Kidney epithelial cell (primary cell): ENCODE data around the gene SORT1. TPM values are rescaled to one million over a fixed set of nuclear protein-coding genes. Genes with fewer than 3 reads are reported as not detected.
"Not testable (repeated sequence)": the region's sequence is repeated elsewhere in the genome, so short reads cannot be mapped to it uniquely, and the experiment has no call there.

ENCODE experiments used
- DNase-seq: peaks from one replicate; pipeline ENCODE4 v3.0.0-alpha.2; 2010; ENCODE audit warnings: low read depth
- H3K27me3 ChIP-seq: 2 replicates; pipeline ENCODE4 v1.6.0; 2011; ENCODE audit warnings: low read length; ENCODE audit not compliant: control insufficient read depth, insufficient read depth
- H3K36me3 ChIP-seq: 2 replicates; pipeline ENCODE4 v1.5.1; 2011; ENCODE audit warnings: low read length; ENCODE audit not compliant: control insufficient read depth, insufficient read depth
- H3K4me3 ChIP-seq: 2 replicates; pipeline ENCODE4 v1.5.1; 2011; ENCODE audit warnings: low read depth, mild to moderate bottlenecking, control low read depth, low read length
- total RNA-seq: library from RNA; depleted of rRNA; stranded (reverse); fragments of >200 nt; gene quantifications from 2 replicates; pipeline ENCODE4 v1.2.3, GENCODE V29; 2015
- TF ChIP-seq, protein P1 (sequence below): IDR thresholded peaks from 2 replicates; pipeline ENCODE4 v1.5.1; 2011; ENCODE audit warnings: mild to moderate bottlenecking, moderate library complexity, low read length, control low read depth, inconsistent platforms; ENCODE audit not compliant: insufficient read depth, poor library complexity, severe bottlenecking

The SORT1 gene
- total RNA-seq: 63.5 and 65.2 TPM in 2 replicates

- DNase-seq: peak; percentile 58
- peak within 1 kb of the TSS; percentile 57 for H3K4me3 ChIP-seq
- TF ChIP-seq, protein P1, sequence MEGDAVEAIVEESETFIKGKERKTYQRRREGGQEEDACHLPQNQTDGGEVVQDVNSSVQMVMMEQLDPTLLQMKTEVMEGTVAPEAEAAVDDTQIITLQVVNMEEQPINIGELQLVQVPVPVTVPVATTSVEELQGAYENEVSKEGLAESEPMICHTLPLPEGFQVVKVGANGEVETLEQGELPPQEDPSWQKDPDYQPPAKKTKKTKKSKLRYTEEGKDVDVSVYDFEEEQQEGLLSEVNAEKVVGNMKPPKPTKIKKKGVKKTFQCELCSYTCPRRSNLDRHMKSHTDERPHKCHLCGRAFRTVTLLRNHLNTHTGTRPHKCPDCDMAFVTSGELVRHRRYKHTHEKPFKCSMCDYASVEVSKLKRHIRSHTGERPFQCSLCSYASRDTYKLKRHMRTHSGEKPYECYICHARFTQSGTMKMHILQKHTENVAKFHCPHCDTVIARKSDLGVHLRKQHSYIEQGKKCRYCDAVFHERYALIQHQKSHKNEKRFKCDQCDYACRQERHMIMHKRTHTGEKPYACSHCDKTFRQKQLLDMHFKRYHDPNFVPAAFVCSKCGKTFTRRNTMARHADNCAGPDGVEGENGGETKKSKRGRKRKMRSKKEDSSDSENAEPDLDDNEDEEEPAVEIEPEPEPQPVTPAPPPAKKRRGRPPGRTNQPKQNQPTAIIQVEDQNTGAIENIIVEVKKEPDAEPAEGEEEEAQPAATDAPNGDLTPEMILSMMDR: peak; percentile 7
- H3K27me3 ChIP-seq: no peaks in the 10 kb centered on the region
- no peaks in the 10 kb centered on the region for H3K36me3 ChIP-seq
Measured at GRCh38 chr1:109397581-109398342, at the start of gene SORT1. SORT1 (minus strand) TSS chr1:109397918; CDS start chr1:109397892, 26 bp downstream.

DNA sequence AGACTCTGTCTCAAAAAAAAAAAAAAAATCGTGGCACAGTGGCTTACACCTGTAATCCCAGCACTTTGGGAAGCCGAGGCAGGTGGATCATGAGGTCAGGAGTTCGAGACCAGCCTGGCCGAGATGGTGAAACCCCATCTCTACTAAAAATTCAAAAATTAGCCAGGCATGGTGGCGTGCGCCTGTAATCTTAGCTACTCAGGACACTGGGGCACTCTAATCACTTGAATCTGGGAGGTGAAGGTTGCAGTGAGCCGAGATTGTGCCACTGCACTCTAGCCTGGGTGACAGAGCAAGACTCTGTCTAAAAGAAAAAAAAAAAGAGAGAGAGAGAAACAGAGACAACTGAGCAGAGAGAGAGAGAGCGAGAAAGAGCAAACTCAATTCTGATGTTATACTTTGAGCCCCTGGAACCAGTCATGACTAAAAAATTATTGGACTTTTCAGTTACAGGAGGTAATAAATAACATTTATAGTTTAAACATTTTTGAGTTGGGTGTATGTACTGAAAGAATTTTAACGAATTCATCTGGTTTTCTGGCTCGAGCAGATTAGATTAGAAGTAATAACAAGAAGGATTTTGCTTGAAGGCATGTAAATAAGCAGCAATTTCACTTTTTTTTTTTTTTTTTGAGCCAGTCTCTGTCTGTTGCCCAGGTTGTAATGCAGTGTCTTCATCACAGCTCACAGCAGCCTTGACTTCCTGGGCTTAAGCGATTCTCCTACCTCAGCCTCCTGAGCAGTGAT is 48.4 kb upstream of the SORT1 start:
- not testable (repeated sequence) for DNase-seq, H3K4me3 ChIP-seq, H3K36me3 ChIP-seq, H3K27me3 ChIP-seq

DNA sequence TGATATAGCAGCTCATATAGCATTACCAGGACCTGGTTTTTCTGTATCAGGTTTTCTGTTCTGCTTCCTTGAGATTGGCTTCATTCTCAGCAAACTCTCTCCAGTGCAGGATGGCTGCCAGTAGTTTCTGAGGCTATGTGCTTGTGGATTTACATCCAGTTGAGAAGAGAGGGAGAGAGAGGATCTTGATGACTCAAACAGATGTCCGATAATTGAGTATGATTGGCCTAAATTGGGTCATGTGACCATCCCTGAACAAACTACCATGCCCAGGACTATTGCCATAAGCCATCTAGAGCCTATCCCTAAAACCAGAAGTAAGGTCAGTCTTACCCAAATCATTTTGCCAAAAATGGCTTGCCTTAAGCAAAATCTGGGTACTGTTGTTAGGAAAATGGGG is 46.6 kb upstream of the SORT1 start:
- Histone ChIP-seq H3K4me3 (no peak overlapping the region), H3K27me3 (peaks cover 3% of the 10 kb centered on the region), H3K36me3 (no peaks in the 10 kb centered on the region)
- TF ChIP-seq, protein P1: no peak
- no peak for DNase-seq

DNA sequence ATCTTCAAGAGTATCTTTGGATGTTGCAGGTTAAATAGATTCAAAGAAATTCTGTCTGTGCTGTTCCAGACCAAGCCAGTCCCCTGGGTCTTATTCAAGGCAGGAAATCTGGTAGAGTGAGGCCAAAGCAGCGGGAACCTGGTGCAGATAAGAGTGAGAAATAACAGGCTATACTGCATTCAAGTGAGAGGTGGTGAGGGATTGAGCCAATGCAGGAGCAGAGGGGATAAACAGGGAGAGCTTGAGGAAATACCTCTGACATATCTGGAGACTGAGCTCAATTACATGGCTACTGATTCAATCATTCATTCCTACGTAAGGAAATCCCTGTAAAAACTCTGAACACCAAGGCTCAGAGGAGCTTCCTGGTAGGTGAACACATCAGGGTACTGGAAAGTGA is 45.8 kb upstream of the SORT1 start:
- peaks cover 3% of the 10 kb centered on the region for H3K27me3 ChIP-seq

DNA sequence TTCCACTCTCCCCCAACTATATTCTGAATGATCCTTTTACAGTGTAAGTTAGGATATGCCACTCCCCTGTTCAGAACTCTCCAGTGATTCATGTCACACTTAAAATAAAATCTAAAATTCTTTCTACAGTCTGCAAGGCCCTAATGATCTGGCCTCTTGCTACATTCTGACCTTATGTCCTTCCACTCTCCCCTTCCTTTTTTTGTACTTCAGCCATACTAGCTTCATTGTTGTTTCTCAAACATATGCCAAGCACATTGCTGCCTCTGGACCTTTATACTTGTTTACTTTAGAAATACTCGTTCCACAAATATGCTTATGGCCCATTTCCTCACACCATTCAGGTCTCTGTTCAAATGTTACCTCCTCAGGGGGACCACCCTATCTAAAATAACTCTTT is 43.4 kb upstream of the SORT1 start:
- Histone ChIP-seq H3K36me3 (no peaks in the 10 kb centered on the region), H3K4me3 (no peak overlapping the region), H3K27me3 (peaks cover 3% of the 10 kb centered on the region)
- DNase-seq: no peak
- TF ChIP-seq, protein P1: no peak

More for the DNA sequence above, 45.8 kb upstream of the SORT1 start:
- H3K4me3 ChIP-seq: no peak overlapping the region
- no peaks in the 10 kb centered on the region for H3K36me3 ChIP-seq
- TF ChIP-seq, protein P1: no peak
- DNase-seq: no peak

DNA sequence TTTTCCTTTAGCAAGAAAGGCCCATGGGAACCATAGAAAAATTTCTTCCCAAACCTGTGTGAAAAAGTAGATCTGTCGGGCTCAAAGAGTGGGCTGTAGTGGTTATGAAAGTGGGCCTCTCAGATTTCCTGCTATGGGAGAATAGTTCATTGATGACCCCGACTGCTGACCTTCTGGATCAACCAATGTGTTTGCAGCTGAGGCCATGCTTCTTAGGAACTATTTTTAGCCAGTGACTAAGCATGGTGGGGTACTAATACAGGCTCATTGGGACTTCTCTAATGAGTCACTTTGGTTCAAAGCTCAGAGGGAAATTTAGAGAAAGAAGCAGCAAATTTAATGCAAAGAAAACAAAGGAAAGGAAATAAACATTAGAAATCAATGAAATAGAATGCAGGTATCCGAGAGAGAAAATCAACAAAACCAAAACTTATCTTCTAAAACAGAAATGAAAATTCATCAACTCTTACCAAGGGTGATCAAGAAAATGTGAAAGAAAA is 41.1 kb upstream of the SORT1 start:
- DNase-seq: peak; percentile 81

More for the DNA sequence above, 41.1 kb upstream of the SORT1 start:
- peaks cover 3% of the 10 kb centered on the region for H3K27me3 ChIP-seq
- no peaks in the 10 kb centered on the region for H3K36me3 ChIP-seq
- TF ChIP-seq, protein P1: no peak
- no peak overlapping the region for H3K4me3 ChIP-seq
